Vagina (tissue), 2 donors: ENCODE measurements around the gene CDCA3. TPM values are rescaled to one million over a fixed set of nuclear protein-coding genes. Genes with fewer than 3 reads are reported as not detected.

Source experiments
- DNase-seq, 2 donors: peaks; one replicate each; pipeline ENCODE4 v3.0.0-alpha.2; 2017; ENCODE audit errors: extremely low spot score in 2 of 2
- H3K27ac ChIP-seq: fragments of 200-600 bp; sonication (generic); one replicate; pipeline ENCODE4 v1.5.1; 2019
- H3K27me3 ChIP-seq: fragments of 200-600 bp; sonication (generic); one replicate; pipeline ENCODE4 v1.5.1; 2019
- H3K36me3 ChIP-seq, 2 donors: fragments of 200-600 bp; sonication (generic); one replicate each; pipeline ENCODE4 v1.5.1; 2017 to 2019
- H3K4me1 ChIP-seq: fragments of 200-600 bp; sonication (generic); one replicate; pipeline ENCODE4 v1.5.1; 2019
- H3K4me3 ChIP-seq, 2 donors: fragments of 200-600 bp; sonication (generic); 1 replicate in 1 of 2; 2 replicates in 1 of 2; pipeline ENCODE4 v1.5.1; 2016 to 2019
- H3K9me3 ChIP-seq: fragments of 200-600 bp; sonication (generic); one replicate; pipeline ENCODE4 v1.5.1; 2019
- POLR2A ChIP-seq, 2 donors: fragments of 450-650 bp; IDR thresholded peaks; one replicate each; pipeline ENCODE4 v1.6.1; 2017; ENCODE audit warnings: antibody characterized with exemption in 2 of 2, mild to moderate bottlenecking in 2 of 2, moderate library complexity in 2 of 2
- POLR2AphosphoS5 ChIP-seq, 2 donors: sonication (generic); formaldehyde crosslinking; IDR thresholded peaks; one replicate each; pipeline ENCODE4 v1.9.0; 2017; ENCODE audit warnings: antibody characterized with exemption in 2 of 2, mild to moderate bottlenecking in 2 of 2, low read depth in 1 of 2; ENCODE audit not compliant: insufficient read depth in 1 of 2
- intact Hi-C: fragments of 100-400 bp; cut with DNase I; formaldehyde crosslinking; loops from one replicate; pipeline ENCODE4 v1.15.1; 2023
- total RNA-seq: library from RNA; depleted of rRNA; stranded (reverse); fragments of >200 nt; gene quantifications from one replicate; pipeline ENCODE4 v1.2.3, GENCODE V29; 2016
- TF ChIP-seq, protein P1 (sequence below), 3 experiments: fragments of 450-650 bp in 2 of 3; fragments of 200-600 bp in 1 of 3; sonication (generic) in 1 of 3; IDR thresholded peaks; one replicate each; pipeline ENCODE4 v1.5.1; 2017 to 2019; ENCODE audit warnings: antibody characterized with exemption in 3 of 3, mild to moderate bottlenecking in 2 of 3, moderate library complexity in 2 of 3

The CDCA3 gene
- total RNA-seq, 1 donor from 2014 or later: 8.6 TPM

DNA sequence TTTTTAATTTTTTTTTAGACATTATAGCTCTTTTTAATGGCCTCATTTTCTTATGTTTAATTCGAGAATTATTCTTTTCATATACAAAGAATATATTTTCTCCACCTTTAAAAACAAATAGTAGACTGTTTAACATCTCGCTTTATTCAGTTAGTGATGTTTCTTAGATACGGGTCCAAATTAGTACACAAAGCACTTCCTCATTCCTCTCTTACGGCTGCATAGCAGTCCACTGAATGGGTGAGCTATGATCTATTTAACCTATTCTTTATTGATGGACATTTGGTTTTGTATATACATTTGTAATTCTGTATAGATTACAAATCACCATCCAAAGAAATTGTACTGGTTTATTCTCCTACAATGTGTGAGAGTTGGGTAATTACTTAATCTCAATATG, 37.7 kb downstream of the CDCA3 start:
- Histone ChIP-seq H3K27me3 (no peaks in the 10 kb centered on the region), H3K4me3 (no peak overlapping the region)
- intact Hi-C loops: no loop called here

DNA sequence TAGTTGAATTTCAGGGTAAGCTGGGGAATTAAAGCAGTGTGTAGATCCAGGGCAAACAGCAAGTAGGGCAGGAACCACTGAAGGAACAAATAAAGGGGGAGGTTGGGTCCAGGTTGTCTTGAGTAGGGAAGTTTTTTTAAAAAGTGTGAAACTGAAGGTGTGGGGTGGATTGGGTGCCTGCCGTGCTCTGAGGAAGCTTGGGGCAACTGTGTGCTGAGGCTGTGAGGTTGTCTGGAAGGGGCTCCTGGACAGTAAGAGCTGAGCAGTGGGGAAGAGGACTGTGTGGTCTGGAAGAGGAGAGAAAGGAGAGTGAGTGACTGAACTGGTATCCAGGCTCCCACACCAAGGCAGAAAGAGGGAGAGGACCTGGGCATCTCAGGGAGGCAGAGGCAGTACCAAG, 40.3 kb downstream of the CDCA3 start:
- H3K36me3 ChIP-seq: no peaks in the 10 kb centered on the region

More for the DNA sequence above, 37.7 kb downstream of the CDCA3 start:
- no peak for DNase-seq
- TF ChIP-seq, protein P1, sequence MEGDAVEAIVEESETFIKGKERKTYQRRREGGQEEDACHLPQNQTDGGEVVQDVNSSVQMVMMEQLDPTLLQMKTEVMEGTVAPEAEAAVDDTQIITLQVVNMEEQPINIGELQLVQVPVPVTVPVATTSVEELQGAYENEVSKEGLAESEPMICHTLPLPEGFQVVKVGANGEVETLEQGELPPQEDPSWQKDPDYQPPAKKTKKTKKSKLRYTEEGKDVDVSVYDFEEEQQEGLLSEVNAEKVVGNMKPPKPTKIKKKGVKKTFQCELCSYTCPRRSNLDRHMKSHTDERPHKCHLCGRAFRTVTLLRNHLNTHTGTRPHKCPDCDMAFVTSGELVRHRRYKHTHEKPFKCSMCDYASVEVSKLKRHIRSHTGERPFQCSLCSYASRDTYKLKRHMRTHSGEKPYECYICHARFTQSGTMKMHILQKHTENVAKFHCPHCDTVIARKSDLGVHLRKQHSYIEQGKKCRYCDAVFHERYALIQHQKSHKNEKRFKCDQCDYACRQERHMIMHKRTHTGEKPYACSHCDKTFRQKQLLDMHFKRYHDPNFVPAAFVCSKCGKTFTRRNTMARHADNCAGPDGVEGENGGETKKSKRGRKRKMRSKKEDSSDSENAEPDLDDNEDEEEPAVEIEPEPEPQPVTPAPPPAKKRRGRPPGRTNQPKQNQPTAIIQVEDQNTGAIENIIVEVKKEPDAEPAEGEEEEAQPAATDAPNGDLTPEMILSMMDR (IDR thresholded peaks at IDR 0.05): no peak
- TF ChIP-seq POLR2AphosphoS5 (IDR thresholded peaks at IDR 0.05; ENCODE audit: insufficient read depth in 1 of 2, low read depth in 1 of 2) (no peak), POLR2A (IDR thresholded peaks at IDR 0.05) (no peak)
- Histone ChIP-seq H3K9me3 (no peaks in the 10 kb centered on the region), H3K27ac (no peak overlapping the region), H3K4me1 (no peaks in the 10 kb centered on the region), H3K36me3 (no peaks in the 10 kb centered on the region)

DNA sequence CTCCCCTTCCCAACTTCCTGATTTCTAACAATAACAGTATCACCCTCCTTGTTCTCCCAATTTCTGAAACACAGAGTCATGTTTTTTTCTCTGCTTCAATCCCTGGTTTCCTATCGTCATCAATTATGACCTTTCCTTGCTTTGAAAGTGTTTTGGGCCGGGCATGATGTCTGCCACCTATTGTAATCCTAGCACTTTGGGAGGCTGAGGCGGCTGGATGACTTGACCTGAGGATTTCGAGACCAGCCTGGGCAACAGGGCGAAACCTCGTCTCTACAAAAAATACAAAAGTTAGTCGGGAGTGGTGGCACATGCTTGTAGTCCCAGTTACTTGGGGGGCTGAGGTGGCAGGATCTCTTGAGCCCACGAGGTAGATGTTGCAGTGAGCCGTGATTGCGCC, 42.0 kb downstream of the CDCA3 start:
- Histone ChIP-seq H3K36me3 (no peaks in the 10 kb centered on the region), H3K4me1 (no peaks in the 10 kb centered on the region), H3K4me3 (no peak overlapping the region), H3K27ac (no peak overlapping the region), H3K9me3 (no peaks in the 10 kb centered on the region), H3K27me3 (no peaks in the 10 kb centered on the region)
- TF ChIP-seq POLR2AphosphoS5 (IDR thresholded peaks at IDR 0.05; ENCODE audit: insufficient read depth in 1 of 2, low read depth in 1 of 2): no peak
- no peak for TF ChIP-seq POLR2A (IDR thresholded peaks at IDR 0.05)
- TF ChIP-seq, protein P1 (IDR thresholded peaks at IDR 0.05): no peak
- DNase-seq: no peak
- intact Hi-C loops: no loop called here

More for the DNA sequence above, 40.3 kb downstream of the CDCA3 start:
- Histone ChIP-seq H3K27ac (no peak overlapping the region), H3K4me3 (no peak overlapping the region), H3K9me3 (no peaks in the 10 kb centered on the region), H3K4me1 (no peaks in the 10 kb centered on the region), H3K27me3 (no peaks in the 10 kb centered on the region)
- no peak for DNase-seq
- intact Hi-C loops: no loop called here
- TF ChIP-seq POLR2A (IDR thresholded peaks at IDR 0.05) (no peak), POLR2AphosphoS5 (IDR thresholded peaks at IDR 0.05; ENCODE audit: insufficient read depth in 1 of 2, low read depth in 1 of 2) (no peak)
- TF ChIP-seq, protein P1 (IDR thresholded peaks at IDR 0.05): no peak

DNA sequence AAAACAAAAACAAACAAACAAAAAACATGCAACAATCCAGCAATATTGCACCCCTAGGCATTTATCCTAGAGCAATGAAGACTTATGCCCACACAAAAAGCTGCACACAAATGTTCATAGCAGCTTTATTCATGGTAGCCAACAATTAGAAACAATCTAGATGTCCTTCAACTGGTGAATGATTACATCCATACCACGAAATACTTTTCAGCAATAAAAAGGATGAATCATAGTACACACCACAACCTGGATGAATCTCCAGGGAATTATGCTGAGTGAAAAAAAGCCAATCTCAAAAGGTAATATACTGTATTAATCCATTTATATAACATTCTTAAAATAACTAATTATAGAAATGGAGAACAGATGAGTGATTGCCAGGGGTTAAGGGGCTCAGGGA, 43.9 kb downstream of the CDCA3 start:
- no peaks in the 10 kb centered on the region for H3K36me3 ChIP-seq
- no peak for DNase-seq
- no peak for TF ChIP-seq POLR2AphosphoS5 (IDR thresholded peaks at IDR 0.05; ENCODE audit: insufficient read depth in 1 of 2, low read depth in 1 of 2)
- TF ChIP-seq POLR2A (IDR thresholded peaks at IDR 0.05): no peak
- TF ChIP-seq, protein P1 (IDR thresholded peaks at IDR 0.05): no peak
- H3K9me3 ChIP-seq: no peaks in the 10 kb centered on the region
- H3K27ac ChIP-seq: no peak overlapping the region
- no peaks in the 10 kb centered on the region for H3K4me1 ChIP-seq
- no peak overlapping the region for H3K4me3 ChIP-seq
- intact Hi-C loops: no loop called here
- H3K27me3 ChIP-seq: no peaks in the 10 kb centered on the region

DNA sequence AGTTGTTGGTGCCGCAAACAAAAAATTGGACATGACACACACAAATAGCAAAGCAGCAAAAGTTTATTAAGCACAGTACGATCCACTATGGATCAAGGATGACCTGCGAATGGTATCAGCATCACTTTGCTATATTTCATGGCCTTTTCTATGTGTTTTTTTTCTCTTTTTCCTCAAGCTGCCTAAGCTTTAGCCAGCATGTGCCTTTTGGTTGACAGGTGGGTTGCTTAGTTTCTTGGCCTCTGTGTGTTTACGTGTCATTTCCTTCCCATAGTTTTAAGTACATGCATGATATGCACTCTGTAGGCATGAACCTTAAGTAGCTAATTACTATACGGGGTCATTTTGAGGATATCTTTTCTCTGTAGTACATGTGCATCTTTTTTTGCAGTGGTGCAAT, 51.9 kb downstream of the CDCA3 start:
- H3K9me3 ChIP-seq: no peaks in the 10 kb centered on the region
- H3K36me3 ChIP-seq: no peaks in the 10 kb centered on the region
- H3K27ac ChIP-seq: no peak overlapping the region
- H3K4me3 ChIP-seq: no peak overlapping the region
- no peaks in the 10 kb centered on the region for H3K27me3 ChIP-seq
- TF ChIP-seq POLR2A (IDR thresholded peaks at IDR 0.05) (no peak), POLR2AphosphoS5 (IDR thresholded peaks at IDR 0.05; ENCODE audit: insufficient read depth in 1 of 2, low read depth in 1 of 2) (no peak)
- TF ChIP-seq, protein P1 (IDR thresholded peaks at IDR 0.05): no peak
- no peaks in the 10 kb centered on the region for H3K4me1 ChIP-seq
- intact Hi-C loops: no loop called here
- no peak for DNase-seq

Other genes with a start within 250 kb of the CDCA3 start
- 152 TPM for gene CHD4, start 243.9 kb downstream of the CDCA3 start, total RNA-seq
- gene LPAR5, start 215.3 kb downstream of the CDCA3 start, total RNA-seq: 7.4 TPM
- gene ACRBP, start 203.9 kb downstream of the CDCA3 start, total RNA-seq: 0.74 TPM
- 45.7 TPM for gene ING4, start 188.2 kb downstream of the CDCA3 start, total RNA-seq
- 31.9 TPM for gene ZNF384, start 161.9 kb downstream of the CDCA3 start, total RNA-seq
- 5.6 TPM for gene PIANP, start 150.5 kb downstream of the CDCA3 start, total RNA-seq
- 35.4 TPM for gene COPS7A, start 127.2 kb downstream of the CDCA3 start, total RNA-seq
- 150 TPM for gene MLF2, start 98.1 kb downstream of the CDCA3 start, total RNA-seq
- gene PTMS, start 84.9 kb downstream of the CDCA3 start, total RNA-seq: 132 TPM
- 10.3 TPM for gene LAG3, start 78.8 kb downstream of the CDCA3 start, total RNA-seq
- 14.2 TPM for gene CD4, start 61.8 kb downstream of the CDCA3 start, total RNA-seq
- 3.2 TPM for gene GPR162, start 29.5 kb downstream of the CDCA3 start, total RNA-seq
- gene P3H3, start 22.9 kb downstream of the CDCA3 start, total RNA-seq: 37.3 TPM
- gene GNB3, start 10.4 kb downstream of the CDCA3 start, total RNA-seq: 5.2 TPM
- gene USP5, start 864 bp upstream of the CDCA3 start, total RNA-seq: 36.6 TPM
- gene TPI1, start 16.2 kb upstream of the CDCA3 start, total RNA-seq: 274 TPM
- gene SPSB2, start 22.0 kb upstream of the CDCA3 start, total RNA-seq: 3.2 TPM
- gene LRRC23, start 53.5 kb upstream of the CDCA3 start, total RNA-seq: 8.6 TPM
- gene ENO2, start 63.3 kb upstream of the CDCA3 start, total RNA-seq: 20.1 TPM
- gene ATN1, start 76.7 kb upstream of the CDCA3 start, total RNA-seq: 92.1 TPM
- not detected for gene RNU7-1, start 92.5 kb upstream of the CDCA3 start, total RNA-seq
- gene C12orf57, start 92.7 kb upstream of the CDCA3 start, total RNA-seq: 760 TPM
- 17.4 TPM for gene PTPN6, start 100.1 kb upstream of the CDCA3 start, total RNA-seq
- 199 TPM for gene PHB2, start 119.4 kb upstream of the CDCA3 start, total RNA-seq
- 21.9 TPM for gene EMG1, start 119.6 kb upstream of the CDCA3 start, total RNA-seq
- 42.0 TPM for gene LPCAT3, start 167.2 kb upstream of the CDCA3 start, total RNA-seq
- 541 TPM for gene C1S, start 209.4 kb upstream of the CDCA3 start, total RNA-seq
- 830 TPM for gene C1R, start 241.2 kb upstream of the CDCA3 start, total RNA-seq